Activated naive CD4-positive, alpha-beta T cell treated with anti-CD3 and anti-CD28 coated beads, Interleukin-2, amount 50 U/mL, for 16 hours (primary cell): ENCODE measurements around the gene SORCS2.

Experiments used
- DNase-seq: peaks from one replicate; pipeline ENCODE4 v3.0.0-alpha.2; 2020

Gene SORCS2

GRCh38 chr4:7765666-7766065, 573.3 kb downstream of the SORCS2 start:
- DNase-seq, result no peak

- DNase-seq, result no peak
Observed at GRCh38 chr4:7766086-7766485, 573.7 kb downstream of the SORCS2 start.

- DNase-seq, result no peak
Observed at GRCh38 chr4:7766661-7767345, 574.5 kb downstream of the SORCS2 start.

- no peak for DNase-seq
Observed at GRCh38 chr4:7767526-7767925, 575.2 kb downstream of the SORCS2 start.

DNA sequence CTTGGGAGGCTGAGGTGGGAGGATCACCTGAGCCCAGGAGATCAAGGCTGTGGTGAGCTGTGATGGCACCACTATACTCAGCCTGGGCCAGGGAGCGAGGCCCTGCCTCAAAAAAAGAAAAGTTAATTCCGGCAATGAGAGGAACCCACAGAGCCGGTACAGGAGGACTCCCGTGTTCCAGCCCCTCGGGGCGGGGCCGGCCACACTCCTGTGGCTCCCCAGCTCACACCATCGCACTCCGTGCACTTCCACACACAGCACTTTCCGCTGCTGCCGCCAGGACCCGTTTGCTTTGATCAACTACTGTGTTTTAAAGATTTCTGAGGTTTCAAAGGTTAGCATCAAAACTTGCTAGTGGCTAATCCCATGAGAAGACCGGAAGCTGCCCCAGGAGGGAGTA, 575.6 kb downstream of the SORCS2 start:
- no peak for DNase-seq

GRCh38 chr4:7768736-7769135, 576.4 kb downstream of the SORCS2 start:
- DNase-seq, result no peak

- no peak for DNase-seq
Observed at GRCh38 chr4:7769396-7770223, 577.3 kb downstream of the SORCS2 start.

- no peak for DNase-seq
Observed at GRCh38 chr4:7770224-7771050, 578.1 kb downstream of the SORCS2 start.

DNA sequence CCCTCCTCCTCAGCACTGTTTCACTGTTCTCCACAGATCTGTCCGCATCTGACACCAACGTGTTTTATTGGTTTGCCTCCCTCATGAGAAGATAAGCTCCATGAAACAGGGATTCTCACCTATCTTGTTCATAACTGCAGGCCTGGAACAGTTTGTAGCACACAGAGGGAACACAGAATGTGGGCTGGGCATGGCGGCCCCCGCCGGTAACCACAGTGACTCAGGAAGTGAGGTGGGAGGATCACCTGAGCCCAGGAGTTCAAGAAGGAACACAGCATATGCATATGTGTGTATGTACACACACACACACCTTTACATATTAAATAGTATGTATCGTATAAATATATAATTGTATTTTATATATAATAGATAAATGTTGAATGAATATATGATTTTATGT, 578.7 kb downstream of the SORCS2 start:
- DNase-seq, result peak; percentile 45

DNA sequence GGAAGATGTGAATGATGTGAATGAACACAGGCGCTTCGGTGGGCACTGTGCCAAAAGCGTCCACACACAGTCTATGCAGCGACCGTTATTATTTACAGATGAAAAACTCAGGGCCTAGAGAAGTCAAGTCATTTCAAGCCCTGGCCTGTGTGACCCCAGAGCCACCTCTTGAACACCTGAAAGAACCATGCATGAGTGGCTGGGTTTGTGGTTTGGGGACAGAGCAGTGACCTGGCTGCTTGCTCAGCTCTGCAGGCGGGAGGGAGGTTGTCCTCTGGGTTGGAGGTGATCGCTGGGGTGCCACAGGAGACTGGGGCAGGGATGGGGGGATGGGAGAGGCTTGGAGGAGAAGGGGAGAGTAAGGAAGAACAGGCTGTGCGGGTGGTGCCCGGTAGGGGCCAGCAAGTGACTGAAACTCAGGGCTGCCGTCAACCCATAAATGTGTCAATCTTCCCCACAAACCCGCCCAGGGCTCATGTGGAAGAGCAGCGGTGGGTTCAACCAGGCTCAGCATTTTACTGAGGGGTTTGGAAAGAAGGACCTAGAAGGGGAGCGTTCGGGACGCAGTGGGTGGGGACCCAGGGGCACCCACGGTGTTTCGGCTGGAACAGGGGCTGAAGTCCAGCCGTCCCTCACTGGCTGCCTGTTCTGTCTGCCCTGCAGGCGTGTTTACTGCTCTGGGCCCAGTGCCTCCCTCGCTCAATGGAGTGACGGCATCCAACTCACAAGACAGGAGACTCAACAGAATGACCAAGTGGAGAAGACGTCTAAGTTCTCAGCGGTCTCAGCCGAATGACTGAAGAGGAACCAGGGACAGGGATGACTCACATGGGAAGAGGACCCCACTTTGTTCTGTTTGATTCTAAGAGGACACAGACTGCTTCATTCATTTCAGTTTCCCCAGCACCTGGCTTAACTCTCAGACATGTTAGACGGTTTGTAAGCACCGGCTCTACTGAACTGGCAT, 579.5 kb downstream of the SORCS2 start:
- no peak for DNase-seq

GRCh38 chr4:7772711-7773385, 580.5 kb downstream of the SORCS2 start:
- no peak for DNase-seq

DNA sequence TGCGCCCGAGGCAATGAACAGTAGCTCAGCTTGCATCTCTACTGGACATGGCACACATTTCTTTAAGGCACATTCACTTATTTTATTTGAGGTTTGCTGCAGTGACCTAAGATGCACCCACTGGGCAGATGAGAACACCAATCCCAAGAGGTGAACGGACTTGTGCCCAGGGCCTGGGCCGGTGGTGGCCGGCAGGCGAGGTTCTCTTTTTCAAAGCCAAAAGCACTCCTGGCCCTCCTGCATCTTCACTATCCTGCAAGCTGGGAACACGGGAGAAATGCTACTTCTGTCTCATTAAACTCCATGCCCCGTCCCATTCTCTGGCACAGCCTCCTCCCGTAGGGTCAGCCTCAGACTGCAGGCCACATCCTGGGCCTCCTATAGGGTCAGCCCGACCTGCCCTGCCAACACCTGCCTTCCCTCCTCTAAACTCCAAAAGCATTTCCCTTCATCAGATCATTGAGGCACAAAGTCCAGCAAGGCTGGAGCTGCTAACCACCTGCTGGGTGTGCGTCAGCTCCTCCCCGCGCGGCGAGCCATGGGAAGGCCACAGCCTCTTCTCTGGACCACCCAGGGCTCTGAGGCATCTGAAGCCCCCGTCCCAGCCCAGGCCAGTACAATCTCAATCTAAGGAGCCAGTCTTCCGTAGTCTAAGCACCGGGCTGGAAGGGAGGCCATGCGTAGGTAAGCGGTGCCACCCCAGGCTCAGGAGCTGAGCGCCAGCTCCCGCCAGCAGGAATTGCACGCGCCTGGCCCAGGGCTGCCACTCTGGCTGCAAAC, 581.3 kb downstream of the SORCS2 start:
- DNase-seq, result no peak

DNA sequence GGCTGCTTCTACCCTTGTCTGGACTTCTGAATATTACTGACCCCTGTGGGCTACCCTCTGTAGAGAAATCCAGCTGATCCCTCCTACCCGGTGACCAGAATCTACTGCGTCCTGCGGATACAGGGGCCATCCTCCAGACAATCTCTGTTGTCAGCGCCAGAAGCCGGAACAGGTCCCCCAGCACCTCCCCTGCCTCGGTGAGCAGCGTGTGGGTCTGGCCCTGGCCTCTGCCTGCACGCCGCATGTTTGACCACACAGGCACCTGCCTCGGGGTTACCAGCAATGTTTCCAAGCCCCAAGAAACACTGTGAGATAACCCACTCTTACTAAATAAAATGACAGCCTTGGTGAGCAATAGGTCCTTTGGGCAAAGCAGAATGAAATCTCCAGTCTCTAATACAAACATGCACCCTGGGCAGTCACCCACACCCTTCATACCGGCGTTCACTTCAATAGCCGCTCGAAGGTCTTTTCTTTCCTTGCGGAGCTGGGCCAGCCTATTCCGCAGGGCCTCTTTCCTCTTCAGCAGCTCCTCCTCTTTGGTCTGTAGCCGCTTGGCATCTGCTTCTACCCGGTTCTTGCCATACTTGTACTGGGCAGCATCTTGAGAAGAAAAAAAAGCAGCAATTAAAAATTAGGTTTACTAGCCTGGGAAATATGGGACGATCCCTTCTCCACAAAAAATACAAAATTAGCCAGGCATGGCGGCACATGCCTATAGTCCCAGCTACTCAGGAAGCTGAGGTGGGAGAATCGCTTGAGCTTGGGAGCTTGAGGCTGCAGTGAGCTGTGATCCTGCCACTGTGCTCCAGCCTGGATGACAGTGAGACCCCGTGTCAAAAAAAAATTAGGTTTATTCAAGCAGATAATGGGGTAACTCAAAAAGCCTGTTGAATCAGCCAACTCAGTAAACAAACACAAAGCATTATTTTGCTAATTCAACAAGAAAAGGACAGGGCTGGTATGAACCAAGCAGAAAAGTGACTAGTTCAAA, 582.3 kb downstream of the SORCS2 start:
- DNase-seq, result no peak

DNA sequence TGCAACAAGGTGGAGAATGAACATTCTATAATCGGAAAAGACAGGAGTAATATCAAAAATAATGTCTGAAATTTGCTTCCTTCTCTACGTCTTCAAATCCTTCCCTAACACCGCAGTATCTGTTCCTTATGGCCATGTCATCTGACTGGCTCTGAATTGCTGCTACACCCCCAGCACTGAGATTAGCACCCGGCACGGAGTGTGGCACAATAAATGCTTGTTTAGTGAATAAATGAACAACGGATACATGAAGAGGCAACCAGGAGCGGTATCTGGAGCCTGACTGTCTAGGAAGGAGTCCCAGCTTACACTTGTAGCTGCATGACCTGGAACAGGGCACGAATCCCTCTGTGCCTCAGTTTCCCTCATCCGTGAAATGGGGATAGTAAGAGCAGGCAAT, 583.1 kb downstream of the SORCS2 start:
- DNase-seq, result no peak

DNA sequence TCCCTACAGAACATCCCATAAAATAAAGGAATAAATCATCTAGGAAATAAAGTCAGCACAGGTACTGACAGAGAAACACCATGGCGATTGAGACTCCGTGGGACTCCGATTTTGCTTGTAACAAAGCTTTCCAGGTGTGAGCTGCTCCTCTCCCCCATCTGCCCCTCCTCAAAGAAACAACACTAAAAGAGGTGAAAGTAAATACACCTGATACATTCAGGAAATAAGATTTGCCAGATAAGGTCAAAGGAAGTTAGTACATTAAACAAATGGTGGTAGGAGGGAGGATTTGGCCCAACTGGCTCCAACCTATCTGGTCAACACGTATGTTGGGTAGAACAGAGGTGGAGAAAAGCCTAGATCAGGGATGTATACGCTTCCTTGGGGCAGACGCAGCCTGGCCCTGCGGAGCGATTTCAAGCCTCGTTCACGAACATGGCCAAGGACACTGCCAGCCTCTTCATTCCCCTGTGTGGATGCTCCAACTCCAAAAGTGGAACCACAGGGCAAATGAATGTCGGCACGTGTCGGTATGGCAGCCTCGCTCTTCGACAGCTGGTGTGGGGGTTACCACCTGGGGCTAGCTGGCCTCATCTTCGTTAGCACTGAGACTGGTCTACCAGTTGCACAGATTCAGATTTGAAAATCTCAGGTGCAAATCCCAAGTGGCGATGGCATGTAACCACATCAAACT, 584.8 kb downstream of the SORCS2 start:
- DNase-seq, result no peak

- DNase-seq, result no peak
Observed at GRCh38 chr4:7777871-7778509, 585.7 kb downstream of the SORCS2 start.

DNA sequence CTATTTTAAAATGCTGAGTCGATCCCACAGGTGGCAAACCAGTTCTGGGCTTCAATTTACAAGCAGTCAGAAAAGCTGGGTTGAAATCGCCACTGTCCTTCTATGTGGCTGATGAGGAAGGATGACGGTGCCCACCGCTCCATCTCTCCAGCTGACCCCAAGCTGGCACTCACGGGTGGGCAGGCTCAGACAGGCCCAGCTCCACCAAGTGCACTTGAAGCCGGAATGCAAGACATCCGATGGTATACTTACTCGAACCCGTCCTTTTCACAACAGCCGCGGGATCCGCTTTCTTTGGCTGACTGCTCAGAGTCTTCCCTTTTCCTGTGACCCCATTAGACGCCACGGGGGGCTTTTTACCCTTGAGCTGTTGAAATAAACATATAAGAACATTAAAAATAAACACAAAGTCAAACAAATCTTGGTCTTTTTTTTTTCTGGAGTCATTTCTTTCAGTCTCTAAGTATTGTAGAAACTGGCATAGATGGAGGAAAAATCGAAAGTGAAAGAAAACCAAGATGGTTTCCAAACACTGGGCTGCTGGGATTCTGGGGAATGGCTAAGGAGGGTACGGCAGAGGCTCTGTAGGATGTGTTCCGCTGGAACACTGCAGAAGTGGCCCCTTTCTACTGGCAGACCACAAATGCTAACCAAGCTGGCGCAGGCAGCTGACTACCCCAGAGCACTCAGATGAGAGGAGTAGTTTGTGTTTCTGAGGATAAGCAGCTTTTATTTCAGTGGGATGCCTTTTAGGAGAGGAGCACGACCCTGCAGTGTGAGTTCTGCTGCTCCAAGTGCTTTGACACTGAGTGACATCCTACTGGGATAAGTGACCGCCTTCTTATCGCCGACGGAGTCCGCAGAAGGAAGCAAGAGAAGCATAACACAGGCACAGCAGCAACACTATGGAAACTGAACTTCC, 586.4 kb downstream of the SORCS2 start:
- DNase-seq, result no peak
